ENCODE measurements around the gene VPS13D.

The VPS13D gene

GRCh38 chr1:12407050-12407961, 177.5 kb downstream of the VPS13D start:
- DNase-seq, result peak; percentile 36

- no peak for DNase-seq
Observed at GRCh38 chr1:12407962-12408454, 178.2 kb downstream of the VPS13D start.

GRCh38 chr1:12408662-12409061, 178.8 kb downstream of the VPS13D start:
- no peak for DNase-seq

DNA sequence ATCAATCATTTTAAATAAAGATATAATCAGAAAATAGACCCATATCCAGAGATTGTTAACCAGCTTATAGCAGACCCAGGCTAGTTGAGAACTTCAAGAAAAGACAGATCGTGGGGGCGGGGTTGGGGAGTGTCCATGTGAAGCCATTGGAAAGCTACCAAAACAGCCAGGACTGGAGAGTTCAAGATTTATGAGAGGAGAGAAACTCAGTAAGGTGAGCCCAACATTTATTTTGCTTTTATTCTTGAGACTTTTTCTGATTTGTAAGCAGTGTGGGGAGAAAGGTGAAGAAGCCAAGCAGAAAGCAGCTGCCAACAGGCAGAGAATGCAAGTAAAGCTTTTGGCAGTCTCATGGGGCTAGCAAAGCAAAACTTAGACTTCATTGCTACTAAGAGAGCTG, 179.9 kb downstream of the VPS13D start:
- DNase-seq, result no peak

DNA sequence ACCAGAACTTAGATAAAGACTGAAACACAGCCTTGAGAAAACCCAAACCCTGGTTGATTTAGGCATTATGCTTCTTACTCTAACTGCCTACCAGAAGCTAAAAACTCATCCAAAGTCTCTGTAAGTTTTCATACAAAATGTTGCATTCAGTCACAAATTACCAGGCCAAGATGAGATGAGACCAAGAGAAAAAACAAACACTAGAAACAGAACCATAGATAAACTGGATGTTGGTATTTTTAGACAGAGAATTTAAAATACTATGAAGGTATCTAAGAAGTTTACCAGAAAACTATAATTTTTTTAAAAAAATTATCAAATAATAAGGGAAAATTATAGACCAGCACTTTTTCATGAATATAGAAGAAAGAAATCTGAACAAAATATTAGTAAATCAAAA, 180.5 kb downstream of the VPS13D start:
- no peak for DNase-seq

DNA sequence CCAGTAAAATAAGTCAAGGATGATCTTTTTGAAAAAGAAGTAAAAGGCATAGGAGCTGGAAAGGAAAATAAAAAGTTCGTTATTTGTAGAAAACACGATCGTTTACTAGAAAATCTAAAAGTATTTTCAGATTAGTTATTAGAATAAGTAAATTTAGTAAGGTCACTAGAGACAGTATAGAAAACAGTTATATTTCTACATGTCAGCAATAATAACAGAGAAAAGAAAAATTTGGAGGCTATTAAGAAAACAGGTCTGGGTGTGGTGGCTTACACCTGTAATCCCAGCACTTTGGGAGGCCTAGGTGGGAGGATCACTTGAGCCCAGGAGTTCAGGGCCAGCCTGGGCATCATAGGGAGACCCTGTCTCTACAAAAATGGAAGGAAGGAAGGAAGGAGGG, 181.3 kb downstream of the VPS13D start:
- no peak for DNase-seq

GRCh38 chr1:12411747-12412146, 181.9 kb downstream of the VPS13D start:
- no peak for DNase-seq

GRCh38 chr1:12412439-12412838, 182.6 kb downstream of the VPS13D start:
- DNase-seq, result no peak

- no peak for DNase-seq
Observed at GRCh38 chr1:12413664-12414410, 184.0 kb downstream of the VPS13D start.

DNA sequence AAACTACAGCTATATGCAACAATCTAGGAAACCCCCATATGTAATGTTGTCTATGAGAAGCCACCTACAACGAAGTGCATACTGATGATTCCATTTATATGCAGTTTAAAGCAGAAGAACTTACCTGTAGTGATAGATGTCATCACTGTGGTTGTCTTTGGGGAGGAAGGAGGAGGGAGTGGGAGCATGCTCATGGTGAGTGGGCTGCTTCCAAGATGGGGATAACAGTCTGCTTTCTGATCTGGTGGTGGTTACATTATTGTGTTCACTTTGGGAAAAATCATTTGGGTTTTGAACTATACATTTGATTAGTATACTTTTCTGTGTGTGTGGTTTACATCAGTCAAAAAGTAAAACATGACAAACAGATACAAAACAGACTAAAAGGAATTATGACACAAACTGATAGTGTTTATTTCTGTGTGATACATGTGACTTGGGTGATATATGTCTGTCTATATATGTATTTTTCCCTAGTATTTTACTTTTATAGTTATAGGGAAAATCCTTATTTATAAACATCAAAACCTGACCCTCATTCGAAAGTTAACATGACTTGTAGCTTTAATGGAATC, 184.7 kb downstream of the VPS13D start:
- DNase-seq, result no peak

DNA sequence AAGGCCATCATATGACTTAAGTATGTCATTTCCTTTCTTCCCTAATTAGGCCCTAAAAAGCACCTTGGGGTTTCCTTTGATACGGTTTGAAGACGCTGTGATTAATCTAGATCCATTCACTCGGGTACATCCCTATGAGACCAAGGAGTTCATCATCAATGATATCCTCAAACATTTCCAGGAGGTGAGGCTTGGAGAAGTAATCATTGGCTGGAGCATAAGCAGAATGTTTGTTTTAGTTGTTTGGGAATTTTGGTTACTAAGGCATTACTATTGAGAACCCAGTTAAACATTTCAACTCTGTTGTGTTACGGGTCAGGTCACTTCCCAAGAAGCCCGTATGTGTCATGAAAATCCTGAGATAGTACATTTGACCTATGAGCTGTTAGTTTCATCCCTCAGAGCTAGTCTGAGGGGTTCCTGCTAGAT, 185.2 kb downstream of the VPS13D start:
- DNase-seq, result no peak

DNA sequence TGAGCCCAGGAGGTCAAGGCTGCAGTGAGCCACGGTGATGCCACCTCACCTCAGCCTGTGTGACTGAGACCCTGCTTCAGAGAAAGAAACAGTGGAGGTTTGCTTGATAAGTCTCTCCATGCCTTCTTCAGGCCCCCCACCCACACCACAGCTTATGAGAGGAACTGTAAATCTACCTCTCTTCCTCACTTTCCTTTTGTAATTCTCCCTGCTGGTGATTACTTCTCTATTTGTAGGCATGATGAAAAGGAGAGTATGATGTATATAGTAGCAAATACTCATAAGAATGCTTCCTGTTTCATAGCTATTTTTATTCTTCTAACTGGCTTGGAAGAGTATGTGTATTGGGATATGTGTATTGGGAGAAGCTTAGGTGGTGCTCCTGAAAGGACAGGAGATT, 186.3 kb downstream of the VPS13D start:
- no peak for DNase-seq

GRCh38 chr1:12416744-12417143, 186.9 kb downstream of the VPS13D start:
- DNase-seq, result no peak

- DNase-seq, result no peak
Observed at GRCh38 chr1:12417389-12417788, 187.6 kb downstream of the VPS13D start.

- DNase-seq, result no peak
Observed at GRCh38 chr1:12420171-12420570, 190.3 kb downstream of the VPS13D start.

DNA sequence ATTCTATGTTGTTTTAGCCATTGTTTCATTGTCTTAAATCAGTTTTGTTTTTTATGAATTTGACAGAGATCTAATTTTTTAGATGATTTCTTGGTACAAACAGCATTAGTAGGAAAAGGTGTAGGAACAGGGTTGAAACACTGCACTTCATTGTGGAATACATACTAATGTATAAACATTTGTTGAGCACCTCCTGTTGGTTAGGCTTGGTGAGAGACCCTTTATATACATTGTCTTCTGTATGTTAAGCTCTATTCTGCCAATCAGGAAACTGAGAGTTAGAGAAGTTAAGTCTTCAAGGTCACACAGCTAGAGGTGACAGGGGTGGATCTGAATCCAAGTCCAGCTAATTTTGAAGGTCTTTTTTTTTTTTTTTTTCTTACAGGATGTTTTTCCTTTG, 192.7 kb downstream of the VPS13D start:
- no peak for DNase-seq

DNA sequence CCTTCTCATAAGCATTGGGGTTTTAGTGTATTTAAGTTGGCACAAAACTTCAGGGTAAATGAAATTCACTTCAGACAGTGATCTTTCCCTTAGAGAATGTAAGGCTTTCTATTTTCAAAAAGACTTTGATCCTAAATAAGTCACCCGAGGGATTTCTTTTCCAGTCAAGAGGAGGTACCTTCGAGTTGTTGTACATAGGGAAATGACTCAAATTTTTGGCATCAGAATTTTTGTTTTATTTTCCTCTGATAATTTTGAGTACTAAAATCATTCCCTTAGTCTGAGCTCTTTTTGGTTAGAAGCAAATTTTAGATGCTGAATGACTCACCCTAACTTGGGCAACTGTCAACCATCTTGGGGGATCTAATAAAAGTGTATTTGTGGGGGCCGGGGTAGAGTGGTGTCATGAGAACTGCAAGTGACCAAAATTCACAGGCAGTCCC, 194.3 kb downstream of the VPS13D start:
- no peak for DNase-seq

GRCh38 chr1:12424793-12425192, 195.0 kb downstream of the VPS13D start:
- no peak for DNase-seq

GRCh38 chr1:12426030-12426429, 196.2 kb downstream of the VPS13D start:
- DNase-seq, result no peak

- DNase-seq, result no peak
Observed at GRCh38 chr1:12428334-12428733, 198.5 kb downstream of the VPS13D start.

DNA sequence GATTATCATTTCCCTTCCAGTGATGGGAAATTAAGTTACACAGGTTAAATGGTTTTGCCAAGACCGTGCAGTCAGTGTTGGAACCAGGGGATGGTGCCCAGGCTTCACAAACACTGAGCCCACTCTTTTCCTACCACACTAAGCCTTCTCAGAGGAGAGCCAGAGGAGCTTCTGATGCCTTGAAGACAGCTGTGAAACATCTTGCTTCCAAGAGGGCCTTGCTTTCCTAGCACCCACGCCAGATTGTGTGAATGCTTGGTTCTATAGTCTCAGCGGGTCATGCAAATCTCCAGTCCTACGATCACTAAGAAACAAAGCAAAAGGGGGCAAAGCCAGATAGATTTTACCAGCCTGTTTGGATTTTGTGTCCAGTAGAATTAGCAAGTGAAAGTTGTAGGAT, 200.7 kb downstream of the VPS13D start:
- DNase-seq, result no peak

DNA sequence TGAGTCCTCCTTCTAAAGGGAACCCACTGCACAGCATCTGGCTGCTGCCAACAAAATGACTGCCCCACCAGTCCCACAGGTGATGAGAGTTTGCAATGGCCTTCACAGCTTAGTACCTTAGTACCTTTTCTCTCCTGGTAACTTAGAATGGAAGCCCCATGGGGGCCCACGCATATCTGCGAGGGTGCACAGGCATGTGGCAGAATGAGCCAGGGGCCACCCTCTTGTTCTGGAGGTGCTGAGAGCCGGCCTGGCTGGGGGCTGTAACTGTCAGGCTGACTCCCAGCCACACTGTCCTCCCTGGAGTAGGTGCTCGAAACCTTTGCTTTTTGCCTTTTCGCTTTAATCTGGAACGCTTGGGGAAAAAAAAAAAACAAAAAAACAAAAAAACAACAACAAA, 203.1 kb downstream of the VPS13D start:
- no peak for DNase-seq

DNA sequence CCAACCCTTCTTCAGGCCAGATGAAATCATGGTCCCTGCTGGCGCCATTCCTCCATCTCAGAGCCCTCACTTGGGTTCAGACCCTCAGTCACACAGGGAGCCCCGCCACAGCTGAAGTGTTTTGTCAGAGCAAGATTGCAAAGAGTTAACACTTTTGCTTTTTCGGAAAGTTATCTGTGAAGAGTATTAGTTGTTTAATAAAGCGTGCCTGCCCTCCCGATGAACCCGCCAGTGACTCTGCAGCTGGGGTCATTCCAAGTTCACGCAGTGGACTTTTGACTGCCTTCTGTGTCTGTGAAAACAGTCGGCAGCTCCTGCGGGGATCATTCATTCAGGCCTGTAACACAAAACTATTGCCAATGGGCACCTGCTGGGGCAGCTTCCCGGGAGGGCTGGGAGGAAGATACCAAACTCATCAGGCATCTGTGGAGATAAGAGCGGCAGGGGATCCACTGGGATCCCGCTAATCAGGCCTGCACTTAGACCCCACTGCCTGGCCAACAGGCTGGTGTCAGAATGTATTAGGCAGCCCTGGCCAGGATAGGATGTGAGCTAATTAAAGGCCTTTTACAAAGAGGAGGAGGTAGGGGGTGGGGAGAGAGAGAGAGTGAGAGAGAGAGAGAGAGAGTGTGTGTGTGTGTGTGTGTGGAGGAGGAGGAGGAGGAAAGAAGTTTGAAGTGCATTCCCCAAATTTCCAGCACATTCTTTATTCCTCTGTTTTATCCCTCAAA, 203.7 kb downstream of the VPS13D start:
- DNase-seq, result no peak
